NCI-H1092 treated with DMSO at 0.1 percent for 48 hours (cell line): ENCODE data around the gene ST6GALNAC5.
"Not testable (repeated sequence)": the region's sequence is repeated elsewhere in the genome, so short reads cannot be mapped to it uniquely, and the experiment has no call there.

Experiments
- DNase-seq: peaks from one replicate; lab custom pipeline; 2025; lab: John Stamatoyannopoulos, UW

The ST6GALNAC5 gene

DNA sequence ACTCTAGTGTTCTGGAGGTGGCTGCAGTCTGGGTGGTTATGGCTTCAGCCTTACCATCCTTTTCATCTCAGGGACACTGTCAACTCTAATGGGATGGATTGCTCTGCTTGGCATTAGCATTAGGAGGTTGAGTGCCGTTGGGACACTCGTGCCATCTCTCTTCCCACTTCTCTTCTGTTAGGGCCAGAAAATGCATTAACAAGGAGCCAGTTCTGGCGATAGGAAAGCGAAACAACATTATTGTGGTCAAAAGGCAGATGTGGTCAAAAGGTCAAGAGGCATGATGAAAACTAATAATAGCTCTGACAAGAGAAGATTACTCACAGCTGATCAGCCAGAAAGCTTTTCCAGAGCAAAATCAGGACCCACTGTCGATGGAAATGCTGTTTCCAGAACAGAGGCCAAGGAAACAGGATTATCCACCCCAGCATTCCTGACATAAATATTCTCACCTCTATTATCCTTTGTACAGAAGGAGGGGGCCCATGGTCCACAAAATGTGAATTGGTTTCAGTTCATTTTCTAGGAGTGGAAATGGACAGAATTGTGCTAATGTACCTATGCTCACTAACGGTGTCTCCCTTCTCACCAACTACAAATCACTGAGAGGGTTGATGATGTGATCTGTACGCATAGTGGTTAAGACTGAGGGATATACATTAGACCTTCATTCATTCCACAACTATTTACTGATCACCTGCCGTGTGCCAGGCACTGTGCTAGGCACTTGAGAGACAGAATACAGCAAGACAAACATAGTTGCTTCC lies 72.0 kb downstream of the ST6GALNAC5 start:
- no peak for DNase-seq

DNA sequence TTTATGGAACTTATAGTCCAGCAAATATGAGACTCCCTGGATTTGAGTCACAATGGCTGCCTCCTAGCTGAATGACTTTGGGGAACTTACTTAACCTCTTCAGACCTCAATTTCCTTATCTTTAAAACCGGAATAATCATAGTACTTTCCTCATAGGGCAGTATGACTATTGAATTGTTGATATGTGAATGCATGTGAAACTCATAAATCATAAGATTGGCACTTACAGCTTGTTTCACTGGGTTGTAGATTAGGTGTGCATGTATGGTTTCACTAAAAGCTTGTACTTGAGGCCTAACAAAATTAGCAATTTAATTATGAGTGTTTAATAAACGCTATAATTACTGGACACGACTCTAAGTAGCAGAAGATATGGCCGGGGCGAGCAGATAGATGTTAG lies 72.5 kb downstream of the ST6GALNAC5 start:
- no peak for DNase-seq

DNA sequence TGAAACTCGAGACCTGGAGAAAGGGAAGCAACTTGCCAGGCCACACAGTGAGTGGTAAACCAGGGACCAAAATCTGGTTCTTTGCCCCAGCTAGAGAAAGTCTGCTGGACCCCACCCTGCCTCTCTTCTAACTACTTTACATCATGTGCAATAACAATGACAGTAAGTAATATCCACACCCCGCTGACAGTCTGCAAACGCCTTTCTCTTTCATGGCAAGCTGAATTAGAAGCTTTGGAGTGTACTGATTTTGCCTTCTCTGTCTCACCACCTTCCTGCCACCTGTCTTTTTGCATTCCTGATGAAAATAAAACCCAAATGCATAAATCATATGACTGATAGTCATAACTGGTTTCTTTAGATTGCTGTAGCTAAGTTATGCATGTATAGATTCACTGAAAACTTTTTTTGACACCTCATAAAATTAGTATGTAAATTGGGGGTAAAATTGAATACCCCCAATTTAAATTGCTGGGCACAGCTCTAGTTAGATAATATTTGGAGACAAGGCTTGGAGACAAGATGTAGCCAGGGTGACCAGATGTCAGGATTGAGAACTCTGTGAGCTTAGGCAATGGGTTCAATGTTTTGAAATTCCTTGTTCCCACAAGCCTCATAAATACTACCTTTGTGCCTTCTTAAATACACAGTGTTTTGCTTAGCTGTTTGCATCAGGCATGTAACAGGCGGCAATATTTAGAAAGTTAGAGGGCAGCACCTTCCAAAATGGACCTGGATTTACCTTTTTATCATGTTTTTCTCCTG lies 73.5 kb downstream of the ST6GALNAC5 start:
- no peak for DNase-seq

DNA sequence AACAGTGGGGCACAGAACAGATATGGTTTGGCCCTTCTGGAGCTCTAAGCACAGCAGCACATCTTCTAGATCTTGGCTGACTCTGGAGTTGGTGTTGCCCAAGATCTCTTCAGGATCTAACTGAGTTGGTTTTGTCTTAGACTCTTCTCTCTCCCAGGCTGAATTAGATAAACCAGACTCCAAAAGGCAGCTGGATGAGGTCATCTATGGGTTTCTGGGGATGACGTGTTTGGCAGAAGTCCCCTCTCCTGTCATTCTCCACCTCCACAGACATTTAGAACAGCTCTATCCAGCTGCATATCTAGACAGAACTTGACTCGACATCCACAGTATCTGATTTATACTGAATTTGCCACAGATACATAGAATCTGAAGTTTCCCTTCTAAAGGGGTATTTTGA lies 75.3 kb downstream of the ST6GALNAC5 start:
- DNase-seq = no peak

DNA sequence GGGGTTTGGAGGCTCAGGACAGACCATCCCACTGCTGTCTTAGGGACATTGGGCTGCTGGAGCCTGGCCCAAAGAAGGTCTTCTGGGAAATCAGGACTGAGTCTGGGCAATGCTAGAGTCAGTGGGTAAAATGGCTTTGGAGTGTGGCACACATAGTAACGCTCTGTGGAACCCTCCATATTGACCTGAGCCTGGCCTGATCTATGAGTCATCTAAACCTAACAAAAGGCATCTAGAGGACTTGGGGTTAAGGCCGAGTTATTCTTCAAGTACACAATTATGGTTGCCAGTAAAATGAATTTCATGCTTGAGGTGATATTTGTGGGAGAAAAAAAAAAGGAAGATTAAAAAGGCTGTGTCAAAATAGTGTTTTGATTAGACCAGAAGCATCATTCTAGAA lies 77.7 kb downstream of the ST6GALNAC5 start:
- DNase-seq = no peak

DNA sequence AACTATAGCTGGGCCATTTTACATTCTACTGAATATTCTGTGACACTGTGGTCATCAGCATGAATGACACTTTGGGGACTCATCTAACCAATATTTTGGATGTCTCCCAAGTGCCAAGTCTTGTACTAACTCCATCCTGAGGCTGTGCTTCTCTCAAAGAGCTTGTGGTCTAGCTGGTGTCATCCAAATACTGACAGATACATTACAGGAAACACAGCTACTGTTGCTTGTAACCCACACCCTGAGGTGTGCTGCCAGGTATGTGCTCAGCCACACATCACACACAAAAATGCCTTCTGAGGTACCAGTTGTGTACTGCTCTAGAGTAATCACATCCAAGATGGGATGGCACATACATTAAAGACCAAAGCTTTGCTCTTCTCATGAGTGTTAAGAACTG lies 81.6 kb downstream of the ST6GALNAC5 start:
- no peak for DNase-seq

DNA sequence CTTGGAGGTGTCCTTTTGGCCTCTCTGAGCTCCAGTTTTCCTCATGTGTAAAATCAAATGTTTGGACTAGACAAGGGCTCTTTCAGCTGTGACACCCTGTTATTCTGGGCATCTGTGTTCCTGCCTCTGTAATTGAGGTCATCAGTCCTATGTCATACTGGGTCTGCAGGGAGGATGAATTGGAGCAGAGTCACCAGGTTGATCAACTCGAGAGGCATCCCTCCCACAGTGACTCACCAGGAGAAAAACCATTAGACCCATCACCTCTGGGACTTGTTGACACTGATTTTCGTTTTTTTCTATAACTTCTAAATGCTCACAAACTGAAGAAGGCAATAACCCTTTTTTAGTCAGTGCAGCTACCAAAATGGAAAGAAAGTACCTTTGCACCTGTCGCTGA lies 82.2 kb downstream of the ST6GALNAC5 start:
- DNase-seq = no peak

DNA sequence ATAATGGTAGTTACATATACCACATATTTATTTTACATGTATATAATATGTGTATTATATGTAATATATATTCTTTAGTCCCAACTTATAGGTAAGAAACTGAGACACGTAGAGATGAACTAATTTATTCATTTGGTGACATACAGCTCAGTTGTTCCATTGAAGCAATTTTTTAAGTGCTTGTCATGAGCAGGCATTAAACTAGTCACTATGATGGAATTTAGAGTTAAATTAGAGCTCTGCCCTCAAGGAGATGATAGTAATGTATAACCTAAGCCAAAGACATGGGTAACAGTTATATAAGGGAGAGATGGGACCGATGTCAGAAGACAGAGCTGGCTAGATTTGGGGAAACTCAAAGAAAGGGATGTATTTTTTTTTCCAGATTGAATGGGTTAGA lies 83.0 kb downstream of the ST6GALNAC5 start:
- no peak for DNase-seq

DNA sequence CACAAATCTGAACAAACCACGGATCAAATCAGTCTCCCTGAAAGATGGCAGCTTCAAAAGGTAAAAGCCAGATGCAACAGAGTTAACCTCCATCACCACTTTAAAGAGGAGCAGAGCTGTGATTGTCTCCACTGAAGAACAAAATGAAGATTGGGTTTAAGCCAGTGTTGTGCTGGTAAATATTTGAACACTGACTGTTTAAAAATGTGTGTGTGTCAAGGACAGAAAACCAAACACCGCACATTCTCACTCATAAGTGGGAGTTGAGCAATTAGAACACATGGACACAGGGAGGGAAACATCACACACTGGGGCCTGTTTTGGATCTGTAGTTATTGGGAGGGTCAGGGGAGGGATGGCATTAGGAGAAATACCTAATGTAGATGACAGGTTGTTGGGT lies 83.9 kb downstream of the ST6GALNAC5 start:
- peak; percentile 22 for DNase-seq

DNA sequence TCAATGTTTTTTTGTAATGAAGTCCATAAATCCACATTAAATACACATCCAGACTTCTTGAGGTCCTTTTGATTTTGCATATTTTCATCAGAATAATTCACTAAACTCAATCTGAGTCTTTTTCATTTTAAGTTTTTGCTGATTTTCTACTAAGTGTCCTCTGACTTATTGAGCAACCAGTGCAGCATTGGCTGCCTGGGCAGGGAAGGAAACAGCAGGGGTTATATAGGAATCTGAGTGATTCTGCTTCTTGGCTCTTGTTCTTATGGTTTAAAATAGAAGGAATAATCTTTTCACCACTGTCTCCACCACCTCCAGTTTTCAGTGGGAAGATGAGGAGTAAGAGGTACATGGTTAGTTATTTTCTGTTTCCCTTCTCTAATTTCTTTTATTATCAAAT lies 88.4 kb downstream of the ST6GALNAC5 start:
- no peak for DNase-seq

DNA sequence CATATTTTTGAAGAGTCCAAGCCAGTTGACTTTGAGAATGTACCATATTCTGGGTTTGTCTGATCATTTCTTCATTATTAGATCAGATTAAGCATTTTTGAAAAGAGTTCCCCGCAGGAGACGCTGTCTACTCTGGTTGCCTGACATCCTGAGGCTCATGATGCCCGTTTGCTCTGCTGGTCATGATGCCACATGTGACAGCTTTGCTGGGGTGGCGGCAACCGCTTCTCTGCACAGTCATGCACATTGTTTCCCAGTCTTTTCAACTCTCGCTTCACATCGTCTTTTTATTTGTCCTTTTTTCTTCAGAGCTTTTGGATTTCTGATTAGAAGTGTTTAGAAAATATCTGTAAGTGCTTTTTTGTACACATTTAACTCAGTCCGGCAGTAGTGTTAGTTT lies 90.7 kb downstream of the ST6GALNAC5 start:
- no peak for DNase-seq

DNA sequence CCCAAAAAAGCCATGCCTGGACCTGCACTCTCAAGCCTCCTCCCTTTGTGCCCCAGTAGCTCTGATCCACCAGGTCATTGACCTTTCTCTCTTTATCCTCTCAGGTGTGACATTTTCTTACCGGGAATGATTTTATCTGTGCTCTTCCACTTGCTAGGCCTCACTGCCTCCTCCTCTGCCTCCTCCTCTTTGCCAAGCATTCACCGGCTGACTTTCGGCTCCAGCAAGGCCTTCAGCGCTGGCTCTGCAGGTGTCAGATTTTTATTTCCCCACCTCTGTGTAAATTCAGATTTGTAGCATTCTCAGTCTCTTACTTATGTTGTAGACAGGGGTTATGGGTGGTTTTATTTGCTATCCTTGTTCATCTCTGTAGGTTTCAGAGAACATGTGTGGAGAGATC lies 91.5 kb downstream of the ST6GALNAC5 start:
- DNase-seq = no peak

DNA sequence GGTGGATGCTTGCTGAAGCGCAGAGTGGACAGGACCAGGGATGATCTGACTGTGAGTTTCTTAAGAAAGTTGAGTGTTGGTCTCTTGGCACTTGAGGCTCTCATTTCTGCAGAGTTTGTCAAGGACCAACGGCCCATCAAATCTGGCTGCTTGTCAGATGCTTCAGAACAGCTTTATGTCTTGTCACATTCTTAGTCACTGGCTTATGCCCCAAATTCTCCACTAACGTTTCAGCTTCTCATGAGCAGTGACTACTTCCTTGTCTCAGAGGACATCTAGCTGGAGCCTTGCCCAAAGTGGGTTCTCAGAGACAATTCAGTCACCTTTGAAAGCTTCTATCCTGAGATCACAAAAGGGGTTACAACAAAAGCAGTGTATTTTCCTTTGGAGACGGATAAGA lies 92.3 kb downstream of the ST6GALNAC5 start:
- DNase-seq = no peak

DNA sequence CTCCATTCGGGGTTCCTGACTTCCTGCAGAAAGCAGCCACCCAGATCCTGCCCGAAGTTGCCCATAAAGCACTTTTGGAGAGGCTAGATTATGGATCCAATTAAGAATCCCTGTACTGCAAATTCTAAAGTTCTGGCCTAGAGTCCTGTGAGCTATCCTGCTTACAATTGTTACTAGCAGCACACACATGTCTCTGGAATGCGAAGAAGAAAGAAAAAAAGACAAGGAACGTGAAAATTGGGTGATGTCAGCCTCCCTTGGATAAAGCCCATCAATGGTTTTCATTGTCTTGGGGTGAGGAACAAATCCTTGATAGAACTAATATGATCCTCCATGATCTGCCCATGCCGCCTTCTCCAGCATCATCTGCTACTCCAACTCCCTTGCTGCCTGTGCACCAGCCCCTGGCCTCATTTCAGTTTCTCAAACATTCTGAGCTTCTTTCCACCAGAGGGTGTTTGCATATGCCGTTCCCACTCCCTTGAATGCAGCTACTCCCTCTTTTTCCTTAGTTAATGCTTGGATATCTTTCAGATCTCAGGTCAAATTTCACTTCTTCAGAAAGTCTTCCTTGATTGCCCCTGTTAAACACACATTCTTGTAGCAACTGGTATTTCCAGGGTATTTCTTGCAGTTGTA lies 94.0 kb downstream of the ST6GALNAC5 start:
- DNase-seq = no peak

DNA sequence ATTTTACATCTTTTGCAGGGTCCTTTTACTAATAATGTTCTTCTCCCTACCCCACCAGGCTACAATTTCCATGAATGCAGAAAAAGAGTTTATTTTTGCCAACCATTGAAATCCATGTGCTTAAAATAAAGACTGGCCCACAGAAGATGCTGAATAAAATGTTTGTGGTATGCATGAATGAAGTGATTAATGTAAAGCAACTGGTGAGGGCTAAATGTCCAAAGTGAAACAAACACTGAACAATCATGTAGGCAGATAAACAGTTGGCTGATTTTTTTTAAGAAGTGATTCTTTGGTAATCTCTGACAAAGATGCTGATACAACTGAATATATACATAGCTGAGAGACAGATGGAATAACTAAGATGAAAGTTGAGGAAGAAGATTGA lies 94.5 kb downstream of the ST6GALNAC5 start:
- no peak for DNase-seq

DNA sequence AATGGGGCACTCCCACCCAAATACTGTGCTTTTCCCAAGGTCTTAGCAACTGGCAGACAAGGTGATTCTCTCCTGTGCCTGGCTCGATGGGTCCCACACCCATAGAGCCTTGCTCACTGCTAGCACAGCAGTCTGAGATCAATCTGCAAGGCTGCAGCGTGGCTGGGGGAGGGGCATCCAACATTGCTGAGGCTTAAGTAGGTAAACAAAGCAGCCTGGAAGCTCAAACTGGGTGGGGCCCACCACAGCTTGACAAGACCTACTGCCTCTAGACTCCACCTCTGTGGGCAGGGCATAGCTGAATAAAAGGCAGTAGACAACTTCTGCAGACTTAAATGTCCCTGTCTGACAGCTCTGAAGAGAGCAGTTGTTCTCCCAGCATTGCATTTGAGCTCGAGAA lies 114.0 kb downstream of the ST6GALNAC5 start:
- not testable (repeated sequence) for DNase-seq

DNA sequence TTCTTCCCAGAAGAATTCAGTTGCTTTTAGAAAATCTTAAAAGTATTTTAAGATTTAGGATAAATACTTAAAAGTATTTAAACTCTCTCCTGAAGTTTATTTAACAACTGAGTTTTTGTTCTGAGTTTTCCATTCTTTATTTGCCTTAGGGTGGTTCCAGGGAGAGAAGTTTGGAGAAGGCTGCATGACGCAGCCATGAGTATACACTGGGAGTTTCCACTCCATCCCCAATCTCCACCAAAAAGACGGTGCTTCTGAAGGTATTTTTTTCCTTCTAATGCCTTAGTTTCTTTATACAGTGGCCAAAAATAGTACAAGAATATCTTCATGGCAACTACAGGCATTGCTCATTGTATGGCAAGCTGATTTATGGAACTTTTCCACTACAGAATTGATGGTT lies 122.7 kb downstream of the ST6GALNAC5 start:
- no peak for DNase-seq

DNA sequence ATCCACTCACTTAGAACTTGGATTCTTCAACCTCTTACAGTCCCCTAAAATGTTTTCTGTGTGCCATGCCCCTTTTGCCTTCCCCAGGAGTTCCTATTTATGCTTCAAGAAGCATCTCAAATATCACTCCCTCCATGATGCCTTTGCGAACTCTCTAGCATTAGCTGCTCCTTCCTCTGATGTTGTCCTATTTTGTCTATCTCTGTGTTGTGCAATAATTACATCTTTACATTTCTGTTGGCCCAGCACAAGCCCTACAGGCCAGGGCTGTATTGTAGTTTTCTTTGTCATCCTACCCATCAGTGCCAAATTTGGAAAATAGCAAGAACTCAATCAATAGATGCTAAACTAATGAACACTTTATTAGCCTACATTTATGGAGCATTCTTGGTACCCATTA lies 125.8 kb downstream of the ST6GALNAC5 start:
- DNase-seq = no peak

DNA sequence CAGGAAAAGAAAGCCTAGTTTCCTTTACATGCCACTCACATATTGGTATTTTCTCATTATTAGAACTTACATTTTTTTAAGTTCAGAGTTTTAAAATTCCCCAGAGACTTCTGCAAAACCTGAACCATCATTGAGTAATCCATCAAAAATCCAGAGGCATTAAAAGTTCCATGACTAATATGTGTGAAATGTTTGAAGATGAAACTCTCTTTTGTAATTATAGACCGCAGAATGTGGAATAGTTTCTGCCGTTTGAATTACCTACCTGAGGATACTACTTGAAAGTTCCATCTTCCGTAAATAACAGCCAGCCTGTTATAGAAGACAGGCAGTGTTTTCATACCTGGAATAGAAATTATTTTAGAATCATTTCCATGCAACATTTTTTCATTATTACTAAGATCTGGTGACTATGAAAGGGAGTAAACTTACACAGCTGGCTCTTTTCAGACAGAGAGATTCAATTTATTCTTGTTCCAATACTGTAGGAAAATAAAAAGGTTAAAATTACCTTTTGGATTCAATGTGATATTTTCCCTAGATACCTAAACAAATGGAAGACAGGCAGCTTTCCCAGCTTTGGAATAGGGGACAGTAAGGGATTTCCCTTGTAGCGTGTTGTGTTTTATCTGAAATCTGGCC lies 131.4 kb downstream of the ST6GALNAC5 start:
- no peak for DNase-seq

DNA sequence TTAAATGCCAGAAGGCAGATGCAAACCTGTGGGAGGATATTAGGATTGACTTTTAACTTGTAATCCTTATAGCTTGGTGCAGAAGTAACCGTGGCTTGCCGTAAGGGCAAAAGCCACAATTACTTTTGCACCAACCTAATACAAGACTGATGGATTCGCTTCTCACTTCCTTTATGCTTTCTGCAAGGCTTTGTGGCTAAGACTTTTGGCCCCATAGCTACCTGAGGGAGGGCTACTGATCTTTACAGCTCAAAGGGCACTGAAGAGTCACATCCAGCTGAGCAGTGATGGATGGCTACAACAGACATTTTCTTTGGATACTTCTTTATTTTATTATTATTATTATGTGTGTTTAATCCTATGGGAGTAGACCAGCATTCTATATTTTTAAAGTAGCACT lies 140.4 kb downstream of the ST6GALNAC5 start:
- no peak for DNase-seq

DNA sequence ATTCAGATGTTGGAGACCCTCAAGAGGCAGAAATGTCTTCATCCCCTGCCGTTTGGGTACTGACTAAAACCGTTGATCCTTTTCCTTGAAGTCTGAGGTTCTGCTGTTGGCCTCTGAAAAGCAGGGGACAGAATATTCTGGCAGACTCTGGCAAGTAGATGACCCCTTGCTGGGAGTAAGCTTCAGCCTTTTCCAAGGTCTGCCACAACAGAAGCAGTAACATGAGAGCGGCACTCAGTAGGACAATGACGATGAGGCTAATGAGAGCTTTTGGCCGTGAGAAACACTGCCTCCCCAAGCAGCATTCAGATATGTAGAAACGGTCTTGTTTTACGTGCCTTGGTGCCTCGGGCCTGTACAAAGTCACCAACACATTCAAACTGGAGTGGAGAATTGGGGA lies 143.7 kb downstream of the ST6GALNAC5 start:
- no peak for DNase-seq

DNA sequence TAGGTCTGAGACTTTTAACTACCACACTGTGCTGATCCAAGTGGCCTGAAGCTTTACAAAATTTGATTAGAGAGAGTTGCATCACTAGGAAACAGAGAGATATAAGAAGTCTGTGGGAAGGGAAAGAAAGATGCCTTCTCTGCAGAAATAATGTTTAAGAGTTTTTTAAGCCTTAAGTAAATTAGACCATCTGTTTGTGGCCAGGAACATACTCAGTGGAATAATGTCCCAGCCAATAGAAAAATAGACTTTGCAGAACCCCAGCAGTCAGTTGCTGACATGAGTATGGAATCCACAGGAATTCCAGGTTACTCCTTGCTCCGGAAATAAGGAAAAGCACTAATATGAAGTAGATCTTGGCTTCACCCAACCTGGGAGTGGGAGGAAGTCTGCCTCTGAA lies 144.8 kb downstream of the ST6GALNAC5 start:
- no peak for DNase-seq
